CD4-positive, alpha-beta T cell treated with Interleukin-12 subunit alpha and Interleukin-12 subunit beta, for 1 hour (primary cell): ENCODE results near the gene RAI1.

Source experiments
- DNase-seq: peaks from one replicate; pipeline ENCODE4 v3.0.0-alpha.2; 2020

The RAI1 gene

GRCh38 chr17:17752089-17752820 is 71.0 kb downstream of the RAI1 start:
- DNase-seq: peak; percentile 98

- no peak for DNase-seq
These were observed 71.6 kb downstream of the RAI1 start for GRCh38 chr17:17752821-17753321.

GRCh38 chr17:17754719-17755686 is 73.7 kb downstream of the RAI1 start:
- DNase-seq: no peak

GRCh38 chr17:17755715-17756114 is 74.5 kb downstream of the RAI1 start:
- no peak for DNase-seq

- DNase-seq: peak; percentile 34
These were observed 76.1 kb downstream of the RAI1 start for GRCh38 chr17:17757391-17757791.

- no peak for DNase-seq
These were observed 76.9 kb downstream of the RAI1 start for GRCh38 chr17:17757956-17758845.

GRCh38 chr17:17758941-17759563 is 77.8 kb downstream of the RAI1 start:
- DNase-seq: no peak

GRCh38 chr17:17760350-17760749 is 79.1 kb downstream of the RAI1 start:
- DNase-seq: no peak

- DNase-seq: no peak
These were observed 79.8 kb downstream of the RAI1 start for GRCh38 chr17:17760872-17761550.

- DNase-seq: no peak
These were observed 80.9 kb downstream of the RAI1 start for GRCh38 chr17:17761894-17762743.

- DNase-seq: no peak
These were observed 81.5 kb downstream of the RAI1 start for GRCh38 chr17:17762744-17763105.

- no peak for DNase-seq
These were observed 81.9 kb downstream of the RAI1 start for GRCh38 chr17:17763136-17763535.

GRCh38 chr17:17763734-17764133 is 82.5 kb downstream of the RAI1 start:
- DNase-seq: no peak

- no peak for DNase-seq
These were observed 84.3 kb downstream of the RAI1 start for GRCh38 chr17:17765359-17766076.

GRCh38 chr17:17766077-17766743 is 85.0 kb downstream of the RAI1 start:
- DNase-seq: no peak

GRCh38 chr17:17766744-17767120 is 85.5 kb downstream of the RAI1 start:
- no peak for DNase-seq

- no peak for DNase-seq
These were observed 86.1 kb downstream of the RAI1 start for GRCh38 chr17:17767154-17767869.

- DNase-seq: no peak
These were observed 86.7 kb downstream of the RAI1 start for GRCh38 chr17:17767887-17768418.
